ENCODE measurements around the gene CNOT8.

CNOT8 gene

DNA sequence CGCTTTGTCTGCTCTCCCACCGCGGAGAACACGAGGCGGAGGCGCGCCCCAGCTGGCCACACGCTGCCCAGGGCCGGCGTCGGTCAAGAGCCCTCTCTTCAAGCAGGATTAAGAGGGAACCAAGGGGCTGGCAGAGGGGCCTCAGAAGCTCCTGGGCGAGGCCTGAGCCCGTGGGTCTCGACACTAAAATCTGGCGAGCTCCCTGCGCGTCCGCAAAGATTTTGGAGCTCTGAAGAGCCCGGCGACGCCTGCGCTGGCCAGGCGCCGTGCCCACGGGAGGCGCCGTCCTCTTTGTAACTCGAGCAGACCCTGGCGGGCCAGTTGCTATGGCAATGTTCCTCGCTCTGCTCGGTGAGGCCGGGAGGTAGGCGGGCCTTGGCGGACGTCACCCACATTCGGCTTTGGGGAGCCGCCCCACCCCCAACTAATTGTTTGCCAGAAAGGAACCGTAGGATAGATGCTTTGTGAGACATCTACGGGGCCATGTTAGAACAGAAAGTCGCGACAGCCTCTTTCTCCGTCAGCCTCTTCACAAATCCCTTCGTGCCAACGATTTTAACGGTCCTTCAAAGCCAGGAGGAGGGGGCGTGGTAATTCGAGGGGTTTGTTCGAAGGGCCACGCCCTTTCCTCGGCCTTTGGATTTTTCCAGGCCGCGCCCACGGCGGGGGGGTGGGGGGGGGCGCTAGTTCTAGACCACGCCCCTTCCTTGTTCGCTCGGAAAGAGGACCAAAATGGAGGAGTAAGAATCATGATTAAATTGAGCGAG is 714 bp upstream of the CNOT8 start:
- H3K4me1 Mint-ChIP-seq, result peaks cover 30% of the 10 kb centered on the region
- TF ChIP-seq, protein P1, sequence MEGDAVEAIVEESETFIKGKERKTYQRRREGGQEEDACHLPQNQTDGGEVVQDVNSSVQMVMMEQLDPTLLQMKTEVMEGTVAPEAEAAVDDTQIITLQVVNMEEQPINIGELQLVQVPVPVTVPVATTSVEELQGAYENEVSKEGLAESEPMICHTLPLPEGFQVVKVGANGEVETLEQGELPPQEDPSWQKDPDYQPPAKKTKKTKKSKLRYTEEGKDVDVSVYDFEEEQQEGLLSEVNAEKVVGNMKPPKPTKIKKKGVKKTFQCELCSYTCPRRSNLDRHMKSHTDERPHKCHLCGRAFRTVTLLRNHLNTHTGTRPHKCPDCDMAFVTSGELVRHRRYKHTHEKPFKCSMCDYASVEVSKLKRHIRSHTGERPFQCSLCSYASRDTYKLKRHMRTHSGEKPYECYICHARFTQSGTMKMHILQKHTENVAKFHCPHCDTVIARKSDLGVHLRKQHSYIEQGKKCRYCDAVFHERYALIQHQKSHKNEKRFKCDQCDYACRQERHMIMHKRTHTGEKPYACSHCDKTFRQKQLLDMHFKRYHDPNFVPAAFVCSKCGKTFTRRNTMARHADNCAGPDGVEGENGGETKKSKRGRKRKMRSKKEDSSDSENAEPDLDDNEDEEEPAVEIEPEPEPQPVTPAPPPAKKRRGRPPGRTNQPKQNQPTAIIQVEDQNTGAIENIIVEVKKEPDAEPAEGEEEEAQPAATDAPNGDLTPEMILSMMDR (IDR thresholded peaks at IDR 0.05; ENCODE audit: unreplicated experiment in 3 of 3), result peak in 1 of 3 experiments; percentile 15
- no peaks in the 10 kb centered on the region for H3K9me3 Mint-ChIP-seq
- no peaks in the 10 kb centered on the region for H3K27me3 Mint-ChIP-seq (ENCODE audit: low read depth)
- peak overlapping the region; percentile 99 to 100 (median 100) for H3K27ac Mint-ChIP-seq
- H3K4me3 Mint-ChIP-seq, result peak overlapping the region; percentile 88 to 98 (median 96)
- peaks cover 9% of the 10 kb centered on the region for H3K36me3 Mint-ChIP-seq (ENCODE audit: low read depth)

DNA sequence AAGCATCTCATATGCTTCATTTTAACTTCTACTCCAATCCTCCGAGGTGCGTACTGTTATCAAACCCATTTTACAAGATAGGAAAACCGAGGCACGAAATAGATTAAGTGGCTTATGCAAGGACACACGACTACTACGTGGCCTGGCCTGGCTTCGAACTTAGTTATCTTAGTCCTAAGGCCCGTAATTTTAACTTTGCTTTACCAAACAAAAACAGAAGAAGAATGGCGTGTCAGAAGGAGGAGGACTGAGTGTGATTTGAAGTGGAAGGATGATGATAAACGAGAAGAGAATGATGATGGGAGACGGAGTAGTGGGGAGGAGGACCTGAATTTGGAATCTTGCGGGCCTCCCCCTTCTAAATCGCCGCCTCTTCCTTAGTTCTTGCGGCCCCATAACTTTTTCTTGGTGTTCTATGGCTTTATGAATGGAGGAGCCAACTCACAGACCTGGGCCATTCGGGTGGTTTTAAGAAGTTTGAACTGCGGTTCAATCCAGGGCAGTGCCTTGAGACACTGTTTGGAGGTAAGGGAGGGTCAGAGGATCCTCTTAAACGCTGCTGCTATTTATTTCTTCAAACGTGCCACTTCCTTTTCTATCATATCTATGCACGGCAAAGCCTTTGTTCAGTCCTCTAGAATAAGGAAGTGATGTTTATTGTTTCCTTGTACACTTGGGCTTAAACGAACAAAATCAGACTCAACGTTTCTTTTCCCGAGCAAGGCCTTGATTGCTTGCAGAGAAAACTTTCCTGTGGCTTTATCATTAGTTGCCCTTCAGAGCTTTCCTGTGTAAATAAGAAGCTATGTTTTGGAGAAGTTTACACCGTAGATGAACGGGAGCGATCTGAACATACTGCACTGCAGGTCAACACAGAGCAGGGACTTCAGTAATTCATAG is 795 bp downstream of the CNOT8 start:
- Mint-ChIP-seq H3K4me3 (peak overlapping the region; percentile 88 to 98 (median 96)), H3K27me3 (ENCODE audit: low read depth) (no peaks in the 10 kb centered on the region), H3K36me3 (ENCODE audit: low read depth) (peaks cover 22% of the 10 kb centered on the region), H3K4me1 (peaks cover 31% of the 10 kb centered on the region), H3K9me3 (no peaks in the 10 kb centered on the region), H3K27ac (peak overlapping the region; percentile 99 to 100 (median 100))
- TF ChIP-seq, protein P1 (IDR thresholded peaks at IDR 0.05; ENCODE audit: unreplicated experiment in 3 of 3), result no peak

DNA sequence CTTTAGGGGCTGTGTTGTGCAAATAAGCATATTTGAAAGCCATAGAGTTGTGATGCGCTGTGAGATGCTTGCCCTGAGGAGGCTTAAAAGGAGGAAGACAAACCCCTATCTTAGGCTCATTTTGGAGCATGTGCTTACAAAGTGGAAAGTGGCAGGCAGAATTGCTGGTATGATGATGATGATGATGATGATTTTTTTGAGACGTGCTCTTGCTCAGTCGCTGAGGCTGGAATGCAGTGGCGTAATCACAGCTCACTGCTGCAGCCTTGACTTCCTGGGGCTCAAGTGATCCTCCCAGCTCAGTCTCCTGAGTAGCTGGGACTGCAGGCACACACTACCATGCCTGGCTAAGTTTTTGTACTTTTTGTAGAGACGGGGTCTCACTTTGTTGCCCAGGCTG is 1.7 kb downstream of the CNOT8 start:
- H3K27ac Mint-ChIP-seq, result peak overlapping the region; percentile 99 to 100 (median 100)
- H3K4me1 Mint-ChIP-seq, result peaks cover 31% of the 10 kb centered on the region

DNA sequence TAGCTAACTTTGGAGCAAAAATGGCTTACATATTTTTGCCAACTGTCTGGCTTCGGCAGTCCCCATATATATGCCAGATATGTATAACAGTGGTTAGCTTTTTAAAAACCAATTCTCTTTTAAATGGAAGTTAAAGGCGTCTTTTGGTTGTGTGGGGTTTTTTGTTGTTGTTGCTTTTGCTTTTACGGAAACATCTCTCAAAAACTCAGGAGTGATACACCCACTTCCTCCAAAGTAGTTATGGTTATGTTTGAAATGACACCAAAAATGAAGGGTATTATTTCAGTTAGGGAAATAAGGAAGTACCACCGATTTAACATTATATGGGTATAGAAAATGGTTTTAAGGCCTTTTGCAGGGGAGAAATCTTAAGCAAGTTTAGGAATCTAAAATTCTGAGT is 2.3 kb downstream of the CNOT8 start:
- Mint-ChIP-seq H3K36me3 (ENCODE audit: low read depth) (peaks cover 35% of the 10 kb centered on the region), H3K4me3 (peak overlapping the region; percentile 88 to 98 (median 96)), H3K9me3 (no peaks in the 10 kb centered on the region), H3K27ac (peak overlapping the region in 1 of 3 experiments; percentile 6), H3K27me3 (ENCODE audit: low read depth) (no peaks in the 10 kb centered on the region), H3K4me1 (peaks cover 31% of the 10 kb centered on the region)
- TF ChIP-seq, protein P1 (IDR thresholded peaks at IDR 0.05; ENCODE audit: unreplicated experiment in 3 of 3), result no peak

More for the DNA sequence above, 1.7 kb downstream of the CNOT8 start:
- Mint-ChIP-seq H3K27me3 (ENCODE audit: low read depth) (no peaks in the 10 kb centered on the region), H3K4me3 (peak overlapping the region; percentile 88 to 98 (median 96)), H3K36me3 (ENCODE audit: low read depth) (peaks cover 28% of the 10 kb centered on the region), H3K9me3 (no peaks in the 10 kb centered on the region)
- TF ChIP-seq, protein P1 (IDR thresholded peaks at IDR 0.05; ENCODE audit: unreplicated experiment in 3 of 3), result no peak

DNA sequence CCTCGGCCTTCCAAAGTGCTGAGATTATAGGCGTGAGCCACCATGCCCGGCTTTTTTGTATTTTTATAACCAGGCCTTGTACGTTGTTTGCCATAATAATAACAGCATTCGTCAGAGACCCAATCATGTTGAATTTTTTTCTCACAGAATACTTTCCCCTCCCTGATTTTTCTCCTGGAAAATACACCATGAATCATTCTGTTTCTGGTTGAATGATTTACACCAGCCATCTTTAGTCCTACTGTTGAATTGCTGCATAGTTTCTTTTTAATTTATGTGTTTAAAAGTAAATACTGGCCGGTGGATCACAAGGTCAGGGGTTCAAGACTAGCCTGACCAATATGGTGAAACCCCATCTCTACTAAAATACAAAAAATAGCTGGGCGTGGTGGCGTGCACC is 3.5 kb downstream of the CNOT8 start:
- H3K4me1 Mint-ChIP-seq, result peaks cover 28% of the 10 kb centered on the region
- H3K27me3 Mint-ChIP-seq (ENCODE audit: low read depth), result no peaks in the 10 kb centered on the region

More for the DNA sequence above, 3.5 kb downstream of the CNOT8 start:
- peaks cover 42% of the 10 kb centered on the region for H3K36me3 Mint-ChIP-seq (ENCODE audit: low read depth)
- no peaks in the 10 kb centered on the region for H3K9me3 Mint-ChIP-seq
- H3K4me3 Mint-ChIP-seq, result peak overlapping the region in 2 of 3 experiments; percentile 13 to 33
- TF ChIP-seq, protein P1 (IDR thresholded peaks at IDR 0.05; ENCODE audit: unreplicated experiment in 3 of 3), result no peak
- H3K27ac Mint-ChIP-seq, result no peak overlapping the region
